ENCODE results near the gene MAML1.
A peak's percentile ranks its signal among the peaks of the same experiment; 100 is the strongest.
"Not testable (repeated sequence)": the region's sequence is repeated elsewhere in the genome, so short reads cannot be mapped to it uniquely, and the experiment has no call there.

Gene MAML1

GRCh38 chr5:179732412-179732917, at the start of gene MAML1:
TSS of gene MAML1 (plus strand) at chr5:179732822. CDS start at chr5:179733113, 291 bp downstream.
- peak; percentile 97 to 100 for DNase-seq

- DNase-seq: not testable (repeated sequence)
Measured at GRCh38 chr5:179689212-179689611, 43.4 kb upstream of the MAML1 start.

- no peak for DNase-seq
Measured at GRCh38 chr5:179694561-179694960, 38.1 kb upstream of the MAML1 start.

GRCh38 chr5:179696603-179697002, 36.0 kb upstream of the MAML1 start:
- no peak for DNase-seq

GRCh38 chr5:179697108-179697507, 35.5 kb upstream of the MAML1 start:
- DNase-seq: no peak

GRCh38 chr5:179697543-179697942, 35.1 kb upstream of the MAML1 start:
- DNase-seq: not testable (repeated sequence)

- DNase-seq: peak; percentile 96 to 99
Measured at GRCh38 chr5:179697993-179698934, 34.4 kb upstream of the MAML1 start.

GRCh38 chr5:179698935-179699615, 33.5 kb upstream of the MAML1 start, which contains the start of gene CANX:
TSS of gene CANX (plus strand) at chr5:179698967. CDS start at chr5:179705682, 6,715 bp downstream.
- DNase-seq: no peak

- no peak for DNase-seq
Measured at GRCh38 chr5:179699616-179700237, 32.9 kb upstream of the MAML1 start.

- no peak for DNase-seq
Measured at GRCh38 chr5:179700401-179700918, 32.2 kb upstream of the MAML1 start.

GRCh38 chr5:179716286-179716685, 16.3 kb upstream of the MAML1 start:
- no peak for DNase-seq

GRCh38 chr5:179720222-179720621, 12.4 kb upstream of the MAML1 start:
- DNase-seq: no peak

- DNase-seq: no peak
Measured at GRCh38 chr5:179724163-179724562, 8.5 kb upstream of the MAML1 start.

- DNase-seq: no peak
Measured at GRCh38 chr5:179727106-179727505, 5.5 kb upstream of the MAML1 start.

- no peak for DNase-seq
Measured at GRCh38 chr5:179729303-179729702, 3.3 kb upstream of the MAML1 start.

GRCh38 chr5:179729727-179730126, 2.9 kb upstream of the MAML1 start:
- no peak for DNase-seq

- no peak for DNase-seq
Measured at GRCh38 chr5:179730356-179730755, 2.3 kb upstream of the MAML1 start.

GRCh38 chr5:179730852-179731251, 1.8 kb upstream of the MAML1 start:
- DNase-seq: no peak

- DNase-seq: peak; percentile 2 to 10
Measured at GRCh38 chr5:179731791-179732411, 721 bp upstream of the MAML1 start.

GRCh38 chr5:179732918-179733771, 523 bp downstream of the MAML1 start:
- peak; percentile 25 to 36 for DNase-seq

GRCh38 chr5:179733772-179734126, 1.1 kb downstream of the MAML1 start:
- no peak for DNase-seq
